Measurements from ENCODE around the gene RHBDL1.
A peak's percentile ranks its signal among the peaks of the same experiment; 100 is the strongest.

DNA sequence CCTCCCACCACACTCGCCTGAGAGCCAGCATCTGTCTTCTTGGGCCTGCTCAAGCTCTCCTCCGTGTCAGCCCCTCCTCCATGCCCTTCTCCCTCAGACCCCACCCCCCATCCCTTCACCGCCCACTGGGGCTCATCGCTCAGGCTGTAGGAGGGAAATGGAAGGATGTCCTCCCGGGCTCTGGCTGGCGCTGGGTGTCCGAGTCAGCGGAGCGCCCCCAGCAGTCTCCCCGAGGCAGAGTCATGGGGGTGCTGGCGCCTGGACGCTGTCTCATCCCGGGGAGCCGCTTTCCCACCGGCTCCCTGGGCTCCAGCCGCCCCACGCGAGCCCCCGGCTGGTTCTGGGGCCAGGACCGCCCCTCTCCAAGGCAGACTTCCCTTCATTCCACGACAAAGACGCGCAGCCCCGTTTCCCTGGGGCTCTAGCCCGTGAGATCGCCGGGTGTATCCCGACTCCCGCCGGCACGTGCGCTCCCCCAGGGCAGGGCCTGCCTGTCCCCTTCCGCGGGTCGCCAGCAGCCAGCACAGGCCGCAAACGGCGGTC lies 45.0 kb downstream of the RHBDL1 start:
- TF ChIP-seq CEBPB (IDR thresholded peaks at IDR 0.05), result no peak
- no peak for TF ChIP-seq TAF1 (IDR thresholded peaks at IDR 0.05; ENCODE audit: low read depth)
- no peak for TF ChIP-seq CREB1 (IDR thresholded peaks at IDR 0.05; ENCODE audit: low read depth)
- TF ChIP-seq NFIC (IDR thresholded peaks at IDR 0.05), result no peak
- no peak; the same call in none of the 2 replicates for TF ChIP-seq ZBTB7A (IDR thresholded peaks at IDR 0.05; ENCODE audit: low read depth)
- no peak for TF ChIP-seq EP300 (IDR thresholded peaks at IDR 0.05; ENCODE audit: borderline replicate concordance)
- no peak for TF ChIP-seq YY1 (IDR thresholded peaks at IDR 0.05; ENCODE audit: low read depth)
- TF ChIP-seq, protein P1, sequence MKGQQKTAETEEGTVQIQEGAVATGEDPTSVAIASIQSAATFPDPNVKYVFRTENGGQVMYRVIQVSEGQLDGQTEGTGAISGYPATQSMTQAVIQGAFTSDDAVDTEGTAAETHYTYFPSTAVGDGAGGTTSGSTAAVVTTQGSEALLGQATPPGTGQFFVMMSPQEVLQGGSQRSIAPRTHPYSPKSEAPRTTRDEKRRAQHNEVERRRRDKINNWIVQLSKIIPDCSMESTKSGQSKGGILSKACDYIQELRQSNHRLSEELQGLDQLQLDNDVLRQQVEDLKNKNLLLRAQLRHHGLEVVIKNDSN (IDR thresholded peaks at IDR 0.05), result no peak
- TF ChIP-seq RAD21 (IDR thresholded peaks at IDR 0.05; ENCODE audit: low read depth), result no peak
- TF ChIP-seq, protein P2, sequence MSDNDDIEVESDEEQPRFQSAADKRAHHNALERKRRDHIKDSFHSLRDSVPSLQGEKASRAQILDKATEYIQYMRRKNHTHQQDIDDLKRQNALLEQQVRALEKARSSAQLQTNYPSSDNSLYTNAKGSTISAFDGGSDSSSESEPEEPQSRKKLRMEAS (IDR thresholded peaks at IDR 0.05), result peak; percentile 36; the same call in 1 of the 2 replicates
- no peak for TF ChIP-seq TEAD4 (IDR thresholded peaks at IDR 0.05)

Measured in Ishikawa (cell line).